ENCODE measurements around the gene PSMB7.
A peak's percentile ranks its signal among the peaks of the same experiment; 100 is the strongest.

PSMB7 gene

GRCh38 chr9:124415102-124415851 is at the start of gene PSMB7 (continued):
- TF ChIP-seq, protein P1, sequence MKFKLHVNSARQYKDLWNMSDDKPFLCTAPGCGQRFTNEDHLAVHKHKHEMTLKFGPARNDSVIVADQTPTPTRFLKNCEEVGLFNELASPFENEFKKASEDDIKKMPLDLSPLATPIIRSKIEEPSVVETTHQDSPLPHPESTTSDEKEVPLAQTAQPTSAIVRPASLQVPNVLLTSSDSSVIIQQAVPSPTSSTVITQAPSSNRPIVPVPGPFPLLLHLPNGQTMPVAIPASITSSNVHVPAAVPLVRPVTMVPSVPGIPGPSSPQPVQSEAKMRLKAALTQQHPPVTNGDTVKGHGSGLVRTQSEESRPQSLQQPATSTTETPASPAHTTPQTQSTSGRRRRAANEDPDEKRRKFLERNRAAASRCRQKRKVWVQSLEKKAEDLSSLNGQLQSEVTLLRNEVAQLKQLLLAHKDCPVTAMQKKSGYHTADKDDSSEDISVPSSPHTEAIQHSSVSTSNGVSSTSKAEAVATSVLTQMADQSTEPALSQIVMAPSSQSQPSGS (tag by site-specific recombination; IDR thresholded peaks at IDR 0.05; ENCODE audit: low read depth), result no peak
- TF ChIP-seq ZNF140 (tag by site-specific recombination; IDR thresholded peaks at IDR 0.05) (no peak), PRDM6 (tag by site-specific recombination; IDR thresholded peaks at IDR 0.05) (no peak), HOXC10 (CRISPR knock-in tag; IDR thresholded peaks at IDR 0.05) (no peak), ZNF155 (tag by site-specific recombination; IDR thresholded peaks at IDR 0.05) (no peak), KLF1 (tag by site-specific recombination; IDR thresholded peaks at IDR 0.05) (no peak), ZBTB20 (tag by site-specific recombination; IDR thresholded peaks at IDR 0.05) (no peak), ZNF629 (tag by site-specific recombination; IDR thresholded peaks at IDR 0.05) (peak; percentile 79), ZNF664 (tag by site-specific recombination; IDR thresholded peaks at IDR 0.05) (no peak), ZNF677 (tag by site-specific recombination; IDR thresholded peaks at IDR 0.05) (no peak), BCL11A (tag by site-specific recombination; IDR thresholded peaks at IDR 0.05; ENCODE audit: low read depth) (no peak), ZNF133 (tag by site-specific recombination; IDR thresholded peaks at IDR 0.05) (no peak), KLF16 (tag by site-specific recombination; IDR thresholded peaks at IDR 0.05) (peak; percentile 57; the same call in 1 of the 2 replicates), ZNF473 (tag by site-specific recombination; IDR thresholded peaks at IDR 0.05) (no peak), ZNF214 (tag by site-specific recombination; IDR thresholded peaks at IDR 0.05; ENCODE audit: borderline replicate concordance) (no peak), WT1 (tag by site-specific recombination; IDR thresholded peaks at IDR 0.05) (no peak), GLIS1 (tag by site-specific recombination; IDR thresholded peaks at IDR 0.05) (no peak), ZNF341 (tag by site-specific recombination; IDR thresholded peaks at IDR 0.05; ENCODE audit: low read depth) (no peak), ZXDB (tag by site-specific recombination; IDR thresholded peaks at IDR 0.05) (peak; percentile 88), ZNF623 (tag by site-specific recombination; IDR thresholded peaks at IDR 0.05) (no peak), ZNF707 (tag by site-specific recombination; IDR thresholded peaks at IDR 0.05) (no peak), HOXA7 (CRISPR knock-in tag; IDR thresholded peaks at IDR 0.05; ENCODE audit: borderline replicate concordance) (no peak), SP7 (tag by site-specific recombination; IDR thresholded peaks at IDR 0.05) (peak; percentile 57; the same call in 1 of the 2 replicates), INSM2 (tag by site-specific recombination; IDR thresholded peaks at IDR 0.05) (no peak), ZNF624 (tag by site-specific recombination; IDR thresholded peaks at IDR 0.05) (no peak), ZNF391 (tag by site-specific recombination; IDR thresholded peaks at IDR 0.05; ENCODE audit: borderline replicate concordance, low read depth) (0 out of 2 replicates have a peak, but pooled peaks have one; percentile 30)
- TF ChIP-seq, protein P2, sequence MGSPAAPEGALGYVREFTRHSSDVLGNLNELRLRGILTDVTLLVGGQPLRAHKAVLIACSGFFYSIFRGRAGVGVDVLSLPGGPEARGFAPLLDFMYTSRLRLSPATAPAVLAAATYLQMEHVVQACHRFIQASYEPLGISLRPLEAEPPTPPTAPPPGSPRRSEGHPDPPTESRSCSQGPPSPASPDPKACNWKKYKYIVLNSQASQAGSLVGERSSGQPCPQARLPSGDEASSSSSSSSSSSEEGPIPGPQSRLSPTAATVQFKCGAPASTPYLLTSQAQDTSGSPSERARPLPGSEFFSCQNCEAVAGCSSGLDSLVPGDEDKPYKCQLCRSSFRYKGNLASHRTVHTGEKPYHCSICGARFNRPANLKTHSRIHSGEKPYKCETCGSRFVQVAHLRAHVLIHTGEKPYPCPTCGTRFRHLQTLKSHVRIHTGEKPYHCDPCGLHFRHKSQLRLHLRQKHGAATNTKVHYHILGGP (tag by site-specific recombination; IDR thresholded peaks at IDR 0.05), result no peak
- TF ChIP-seq, protein P3, sequence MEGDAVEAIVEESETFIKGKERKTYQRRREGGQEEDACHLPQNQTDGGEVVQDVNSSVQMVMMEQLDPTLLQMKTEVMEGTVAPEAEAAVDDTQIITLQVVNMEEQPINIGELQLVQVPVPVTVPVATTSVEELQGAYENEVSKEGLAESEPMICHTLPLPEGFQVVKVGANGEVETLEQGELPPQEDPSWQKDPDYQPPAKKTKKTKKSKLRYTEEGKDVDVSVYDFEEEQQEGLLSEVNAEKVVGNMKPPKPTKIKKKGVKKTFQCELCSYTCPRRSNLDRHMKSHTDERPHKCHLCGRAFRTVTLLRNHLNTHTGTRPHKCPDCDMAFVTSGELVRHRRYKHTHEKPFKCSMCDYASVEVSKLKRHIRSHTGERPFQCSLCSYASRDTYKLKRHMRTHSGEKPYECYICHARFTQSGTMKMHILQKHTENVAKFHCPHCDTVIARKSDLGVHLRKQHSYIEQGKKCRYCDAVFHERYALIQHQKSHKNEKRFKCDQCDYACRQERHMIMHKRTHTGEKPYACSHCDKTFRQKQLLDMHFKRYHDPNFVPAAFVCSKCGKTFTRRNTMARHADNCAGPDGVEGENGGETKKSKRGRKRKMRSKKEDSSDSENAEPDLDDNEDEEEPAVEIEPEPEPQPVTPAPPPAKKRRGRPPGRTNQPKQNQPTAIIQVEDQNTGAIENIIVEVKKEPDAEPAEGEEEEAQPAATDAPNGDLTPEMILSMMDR (tag by site-specific recombination; IDR thresholded peaks at IDR 0.05), result peak; percentile 87
- TF ChIP-seq, protein P4, sequence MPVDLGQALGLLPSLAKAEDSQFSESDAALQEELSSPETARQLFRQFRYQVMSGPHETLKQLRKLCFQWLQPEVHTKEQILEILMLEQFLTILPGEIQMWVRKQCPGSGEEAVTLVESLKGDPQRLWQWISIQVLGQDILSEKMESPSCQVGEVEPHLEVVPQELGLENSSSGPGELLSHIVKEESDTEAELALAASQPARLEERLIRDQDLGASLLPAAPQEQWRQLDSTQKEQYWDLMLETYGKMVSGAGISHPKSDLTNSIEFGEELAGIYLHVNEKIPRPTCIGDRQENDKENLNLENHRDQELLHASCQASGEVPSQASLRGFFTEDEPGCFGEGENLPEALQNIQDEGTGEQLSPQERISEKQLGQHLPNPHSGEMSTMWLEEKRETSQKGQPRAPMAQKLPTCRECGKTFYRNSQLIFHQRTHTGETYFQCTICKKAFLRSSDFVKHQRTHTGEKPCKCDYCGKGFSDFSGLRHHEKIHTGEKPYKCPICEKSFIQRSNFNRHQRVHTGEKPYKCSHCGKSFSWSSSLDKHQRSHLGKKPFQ (tag by site-specific recombination; IDR thresholded peaks at IDR 0.05), result no peak
- TF ChIP-seq, protein P5, sequence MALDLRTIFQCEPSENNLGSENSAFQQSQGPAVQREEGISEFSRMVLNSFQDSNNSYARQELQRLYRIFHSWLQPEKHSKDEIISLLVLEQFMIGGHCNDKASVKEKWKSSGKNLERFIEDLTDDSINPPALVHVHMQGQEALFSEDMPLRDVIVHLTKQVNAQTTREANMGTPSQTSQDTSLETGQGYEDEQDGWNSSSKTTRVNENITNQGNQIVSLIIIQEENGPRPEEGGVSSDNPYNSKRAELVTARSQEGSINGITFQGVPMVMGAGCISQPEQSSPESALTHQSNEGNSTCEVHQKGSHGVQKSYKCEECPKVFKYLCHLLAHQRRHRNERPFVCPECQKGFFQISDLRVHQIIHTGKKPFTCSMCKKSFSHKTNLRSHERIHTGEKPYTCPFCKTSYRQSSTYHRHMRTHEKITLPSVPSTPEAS (tag by site-specific recombination; IDR thresholded peaks at IDR 0.05), result no peak

Measured in HEK293 (cell line).